GM12891 (cell line): Measurements from ENCODE around the gene NPHP3.

ENCODE experiments used
- PAX5 ChIP-seq: IDR thresholded peaks from 2 replicates; pipeline ENCODE4 v1.6.1; 2011; ENCODE audit warnings: low read length, moderate library complexity, mild to moderate bottlenecking; ENCODE audit not compliant: insufficient read depth, severe bottlenecking
- POLR2A ChIP-seq: IDR thresholded peaks from 2 replicates; pipeline ENCODE4 v1.6.1; 2011; ENCODE audit warnings: low read depth, low read length, control low read depth
- POLR2AphosphoS5 ChIP-seq: IDR thresholded peaks from 2 replicates; pipeline ENCODE4 v1.6.1; 2011; ENCODE audit warnings: low read depth, low read length, control low read depth
- POU2F2 ChIP-seq: IDR thresholded peaks from 2 replicates; pipeline ENCODE4 v1.6.1; 2011; ENCODE audit warnings: low read depth, mild to moderate bottlenecking, control low read depth, low read length, moderate library complexity
- SPI1 ChIP-seq: IDR thresholded peaks from 2 replicates; pipeline ENCODE4 v1.6.1; 2011; ENCODE audit warnings: low read depth, low read length, control low read depth
- TAF1 ChIP-seq: IDR thresholded peaks from 2 replicates; pipeline ENCODE4 v1.6.1; 2011; ENCODE audit warnings: low read depth, low read length, control low read depth

DNA sequence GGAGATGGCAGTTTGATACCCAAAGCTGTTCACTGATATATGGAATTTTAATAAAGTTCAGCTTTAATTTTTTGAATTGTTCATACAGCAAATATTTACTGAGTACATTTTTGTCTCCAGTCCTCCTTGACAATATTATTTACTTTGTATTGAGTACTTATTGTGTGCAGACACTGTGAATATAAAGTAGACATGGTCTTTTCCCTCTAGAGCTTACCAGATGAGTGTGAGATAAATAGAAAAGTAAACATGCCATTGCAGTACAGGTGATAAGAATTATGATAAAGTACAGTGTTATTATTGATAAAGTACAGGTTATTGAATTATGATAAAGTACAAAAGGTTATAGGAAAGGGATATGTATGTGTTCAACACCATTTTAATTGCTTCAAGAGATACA lies 60.0 kb downstream of the NPHP3 start:
- no peak for TF ChIP-seq POLR2A
- no peak for TF ChIP-seq SPI1
- TF ChIP-seq POLR2AphosphoS5: no peak
- no peak for TF ChIP-seq TAF1
- TF ChIP-seq PAX5: no peak
- TF ChIP-seq POU2F2: no peak
